HepG2 (cell line): ENCODE results near the gene PSMC3IP. TPM values are rescaled to one million over a fixed set of nuclear protein-coding genes. Genes with fewer than 3 reads are reported as not detected.

Experiments
- FOXP1 ChIP-seq, 2 experiments: fragments of 450-650 bp in 1 of 2; IDR thresholded peaks; 2 replicates each; pipeline ENCODE4 v1.6.1; 2017 to 2018; ENCODE audit warnings: antibody characterized with exemption in 1 of 2
- POLR2AphosphoS5 ChIP-seq: IDR thresholded peaks from 2 replicates; pipeline ENCODE4 v1.6.1; 2012; ENCODE audit warnings: low read depth, low read length
- RBFOX2 ChIP-seq: fragments of 200-400 bp; formaldehyde crosslinking; IDR thresholded peaks from 2 replicates; pipeline ENCODE4 v1.6.1; 2017; ENCODE audit warnings: low read depth, mild to moderate bottlenecking, low read length
- SP2 ChIP-seq: sonication (generic); formaldehyde crosslinking; IDR thresholded peaks from 2 replicates; pipeline ENCODE4 v1.5.1; 2020; ENCODE audit warnings: mild to moderate bottlenecking, missing genetic modification reagents
- SRY ChIP-seq: sonication (generic); formaldehyde crosslinking; IDR thresholded peaks from 2 replicates; pipeline ENCODE4 v1.8.0; 2022; ENCODE audit warnings: mild to moderate bottlenecking, missing genetic modification reagents
- ZFP36 ChIP-seq: fragments of 150-350 bp; IDR thresholded peaks from 2 replicates; pipeline ENCODE4 v1.6.1; 2018; ENCODE audit warnings: borderline replicate concordance, low read length, low read depth; ENCODE audit not compliant: partially characterized antibody
- ZNF616 ChIP-seq: sonication (generic); formaldehyde crosslinking; IDR thresholded peaks from 2 replicates; pipeline ENCODE4 v1.5.0; 2020; ENCODE audit warnings: low read depth, mild to moderate bottlenecking, missing genetic modification reagents
- ZSCAN9 ChIP-seq: IDR thresholded peaks from 2 replicates; pipeline ENCODE4 v1.6.1; 2016; ENCODE audit warnings: borderline replicate concordance
- polyA plus RNA-seq, 8 experiments: library from polyadenylated mRNA; depleted of rRNA in 3 of 8; stranded (reverse) in 7 of 8; unstranded in 1 of 8; fragments of >200 nt; fragmentation: Illumina TruSeq in 4 of 8; extraction: Trizol in 4 of 8; gene quantifications; 2 replicates each; pipeline versions ENCODE4 v1.2.1 to v1.2.3, GENCODE V29; 2011 to 2016; ENCODE audit warnings: low read depth in 4 of 8, missing spikeins in 1 of 8, mixed read lengths in 1 of 8; ENCODE audit not compliant: insufficient read depth in 1 of 8
- total RNA-seq, 5 experiments: library from RNA; depleted of rRNA; stranded (reverse); fragments of >200 nt; fragmentation: Illumina TruSeq; extraction: Trizol; gene quantifications; 2 replicates each; pipeline ENCODE4 v1.2.3, GENCODE V29; 2016; ENCODE audit warnings: low read depth in 1 of 5
- TF ChIP-seq, protein P1 (sequence below): sonication (generic); formaldehyde crosslinking; IDR thresholded peaks from 2 replicates; pipeline ENCODE4 v1.5.0; 2020; ENCODE audit warnings: mild to moderate bottlenecking, missing genetic modification reagents, borderline replicate concordance
- TF ChIP-seq, protein P2 (sequence below): sonication (generic); formaldehyde crosslinking; IDR thresholded peaks from 2 replicates; pipeline ENCODE4 v1.4.0; 2020; ENCODE audit warnings: missing genetic modification reagents
- TF ChIP-seq, protein P3 (sequence below): sonication (generic); formaldehyde crosslinking; IDR thresholded peaks from one replicate; pipeline ENCODE4 v1.5.1; 2020; ENCODE audit warnings: mild to moderate bottlenecking, missing genetic modification reagents; ENCODE audit errors: not compliant biosample characterization

Gene PSMC3IP
- total and polyA plus RNA-seq, 2 of the 13 experiments (the other 11 are each of a cell fraction or from before 2014, with no cell fraction given) = 6.5 to 22.4 TPM

DNA sequence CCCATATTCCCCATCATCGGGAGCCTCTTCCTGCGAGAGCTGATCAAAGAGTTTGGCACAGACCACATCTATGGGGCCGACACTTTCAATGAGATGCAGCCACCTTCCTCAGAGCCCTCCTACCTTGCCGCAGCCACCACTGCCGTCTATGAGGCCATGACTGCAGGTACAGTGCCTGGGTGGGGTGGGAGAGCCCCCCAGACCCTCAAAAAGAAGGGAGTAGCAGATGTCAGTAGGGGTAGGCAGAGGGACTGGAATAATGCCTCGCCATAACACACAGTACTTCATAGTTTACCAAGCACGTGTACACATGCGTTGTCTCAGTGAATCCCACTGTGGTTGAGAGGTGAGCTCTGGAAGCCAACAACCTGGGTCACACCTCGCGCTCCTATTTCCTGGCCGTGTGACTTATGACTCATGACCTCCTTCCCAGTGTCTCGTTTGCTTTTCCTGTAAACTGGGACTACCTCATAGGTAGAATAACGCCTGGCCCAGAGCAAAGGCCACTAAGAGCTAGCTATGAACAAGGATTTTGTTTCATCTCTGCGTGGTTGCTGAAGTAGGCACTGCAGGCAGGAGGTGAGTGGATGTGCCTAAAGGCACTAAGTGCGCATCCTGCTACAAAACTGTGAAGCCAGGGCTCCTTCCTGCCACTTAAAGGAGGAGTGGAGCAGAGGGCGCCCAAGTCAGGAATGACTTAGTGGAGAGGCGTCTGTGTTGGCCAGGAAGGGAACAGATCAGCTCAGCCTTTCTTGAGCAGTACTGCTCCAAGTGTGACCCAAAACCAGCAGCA lies 36.3 kb downstream of the PSMC3IP start (continued):
- TF ChIP-seq SP2 (CRISPR knock-in tag) = no peak
- TF ChIP-seq FOXP1 (IDR thresholded peaks at IDR 0.05) = no peak
- peak; percentile 73 for TF ChIP-seq FOXP1 (CRISPR knock-in tag; IDR thresholded peaks at IDR 0.05)
- peak; percentile 40; the same call in 1 of the 2 replicates for TF ChIP-seq POLR2AphosphoS5
- peak; percentile 95; the same call in 1 of the 2 replicates for TF ChIP-seq ZSCAN9 (CRISPR knock-in tag)
- TF ChIP-seq, protein P1, sequence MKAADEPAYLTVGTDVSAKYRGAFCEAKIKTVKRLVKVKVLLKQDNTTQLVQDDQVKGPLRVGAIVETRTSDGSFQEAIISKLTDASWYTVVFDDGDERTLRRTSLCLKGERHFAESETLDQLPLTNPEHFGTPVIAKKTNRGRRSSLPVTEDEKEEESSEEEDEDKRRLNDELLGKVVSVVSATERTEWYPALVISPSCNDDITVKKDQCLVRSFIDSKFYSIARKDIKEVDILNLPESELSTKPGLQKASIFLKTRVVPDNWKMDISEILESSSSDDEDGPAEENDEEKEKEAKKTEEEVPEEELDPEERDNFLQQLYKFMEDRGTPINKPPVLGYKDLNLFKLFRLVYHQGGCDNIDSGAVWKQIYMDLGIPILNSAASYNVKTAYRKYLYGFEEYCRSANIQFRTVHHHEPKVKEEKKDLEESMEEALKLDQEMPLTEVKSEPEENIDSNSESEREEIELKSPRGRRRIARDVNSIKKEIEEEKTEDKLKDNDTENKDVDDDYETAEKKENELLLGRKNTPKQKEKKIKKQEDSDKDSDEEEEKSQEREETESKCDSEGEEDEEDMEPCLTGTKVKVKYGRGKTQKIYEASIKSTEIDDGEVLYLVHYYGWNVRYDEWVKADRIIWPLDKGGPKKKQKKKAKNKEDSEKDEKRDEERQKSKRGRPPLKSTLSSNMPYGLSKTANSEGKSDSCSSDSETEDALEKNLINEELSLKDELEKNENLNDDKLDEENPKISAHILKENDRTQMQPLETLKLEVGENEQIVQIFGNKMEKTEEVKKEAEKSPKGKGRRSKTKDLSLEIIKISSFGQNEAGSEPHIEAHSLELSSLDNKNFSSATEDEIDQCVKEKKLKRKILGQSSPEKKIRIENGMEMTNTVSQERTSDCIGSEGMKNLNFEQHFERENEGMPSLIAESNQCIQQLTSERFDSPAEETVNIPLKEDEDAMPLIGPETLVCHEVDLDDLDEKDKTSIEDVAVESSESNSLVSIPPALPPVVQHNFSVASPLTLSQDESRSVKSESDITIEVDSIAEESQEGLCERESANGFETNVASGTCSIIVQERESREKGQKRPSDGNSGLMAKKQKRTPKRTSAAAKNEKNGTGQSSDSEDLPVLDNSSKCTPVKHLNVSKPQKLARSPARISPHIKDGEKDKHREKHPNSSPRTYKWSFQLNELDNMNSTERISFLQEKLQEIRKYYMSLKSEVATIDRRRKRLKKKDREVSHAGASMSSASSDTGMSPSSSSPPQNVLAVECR (CRISPR knock-in tag) = peak; percentile 72; the same call in 1 of the 2 replicates
- TF ChIP-seq ZFP36 = no peak
- peak; percentile 97; the same call in 1 of the 2 replicates for TF ChIP-seq SRY (CRISPR knock-in tag)
- no peak; the same call in 1 of the 2 replicates for TF ChIP-seq ZNF616 (CRISPR knock-in tag)
- TF ChIP-seq, protein P2, sequence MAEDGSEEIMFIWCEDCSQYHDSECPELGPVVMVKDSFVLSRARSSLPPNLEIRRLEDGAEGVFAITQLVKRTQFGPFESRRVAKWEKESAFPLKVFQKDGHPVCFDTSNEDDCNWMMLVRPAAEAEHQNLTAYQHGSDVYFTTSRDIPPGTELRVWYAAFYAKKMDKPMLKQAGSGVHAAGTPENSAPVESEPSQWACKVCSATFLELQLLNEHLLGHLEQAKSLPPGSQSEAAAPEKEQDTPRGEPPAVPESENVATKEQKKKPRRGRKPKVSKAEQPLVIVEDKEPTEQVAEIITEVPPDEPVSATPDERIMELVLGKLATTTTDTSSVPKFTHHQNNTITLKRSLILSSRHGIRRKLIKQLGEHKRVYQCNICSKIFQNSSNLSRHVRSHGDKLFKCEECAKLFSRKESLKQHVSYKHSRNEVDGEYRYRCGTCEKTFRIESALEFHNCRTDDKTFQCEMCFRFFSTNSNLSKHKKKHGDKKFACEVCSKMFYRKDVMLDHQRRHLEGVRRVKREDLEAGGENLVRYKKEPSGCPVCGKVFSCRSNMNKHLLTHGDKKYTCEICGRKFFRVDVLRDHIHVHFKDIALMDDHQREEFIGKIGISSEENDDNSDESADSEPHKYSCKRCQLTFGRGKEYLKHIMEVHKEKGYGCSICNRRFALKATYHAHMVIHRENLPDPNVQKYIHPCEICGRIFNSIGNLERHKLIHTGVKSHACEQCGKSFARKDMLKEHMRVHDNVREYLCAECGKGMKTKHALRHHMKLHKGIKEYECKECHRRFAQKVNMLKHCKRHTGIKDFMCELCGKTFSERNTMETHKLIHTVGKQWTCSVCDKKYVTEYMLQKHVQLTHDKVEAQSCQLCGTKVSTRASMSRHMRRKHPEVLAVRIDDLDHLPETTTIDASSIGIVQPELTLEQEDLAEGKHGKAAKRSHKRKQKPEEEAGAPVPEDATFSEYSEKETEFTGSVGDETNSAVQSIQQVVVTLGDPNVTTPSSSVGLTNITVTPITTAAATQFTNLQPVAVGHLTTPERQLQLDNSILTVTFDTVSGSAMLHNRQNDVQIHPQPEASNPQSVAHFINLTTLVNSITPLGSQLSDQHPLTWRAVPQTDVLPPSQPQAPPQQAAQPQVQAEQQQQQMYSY (CRISPR knock-in tag) = no peak
- peak; percentile 46; the same call in 1 of the 2 replicates for TF ChIP-seq RBFOX2
- TF ChIP-seq, protein P3, sequence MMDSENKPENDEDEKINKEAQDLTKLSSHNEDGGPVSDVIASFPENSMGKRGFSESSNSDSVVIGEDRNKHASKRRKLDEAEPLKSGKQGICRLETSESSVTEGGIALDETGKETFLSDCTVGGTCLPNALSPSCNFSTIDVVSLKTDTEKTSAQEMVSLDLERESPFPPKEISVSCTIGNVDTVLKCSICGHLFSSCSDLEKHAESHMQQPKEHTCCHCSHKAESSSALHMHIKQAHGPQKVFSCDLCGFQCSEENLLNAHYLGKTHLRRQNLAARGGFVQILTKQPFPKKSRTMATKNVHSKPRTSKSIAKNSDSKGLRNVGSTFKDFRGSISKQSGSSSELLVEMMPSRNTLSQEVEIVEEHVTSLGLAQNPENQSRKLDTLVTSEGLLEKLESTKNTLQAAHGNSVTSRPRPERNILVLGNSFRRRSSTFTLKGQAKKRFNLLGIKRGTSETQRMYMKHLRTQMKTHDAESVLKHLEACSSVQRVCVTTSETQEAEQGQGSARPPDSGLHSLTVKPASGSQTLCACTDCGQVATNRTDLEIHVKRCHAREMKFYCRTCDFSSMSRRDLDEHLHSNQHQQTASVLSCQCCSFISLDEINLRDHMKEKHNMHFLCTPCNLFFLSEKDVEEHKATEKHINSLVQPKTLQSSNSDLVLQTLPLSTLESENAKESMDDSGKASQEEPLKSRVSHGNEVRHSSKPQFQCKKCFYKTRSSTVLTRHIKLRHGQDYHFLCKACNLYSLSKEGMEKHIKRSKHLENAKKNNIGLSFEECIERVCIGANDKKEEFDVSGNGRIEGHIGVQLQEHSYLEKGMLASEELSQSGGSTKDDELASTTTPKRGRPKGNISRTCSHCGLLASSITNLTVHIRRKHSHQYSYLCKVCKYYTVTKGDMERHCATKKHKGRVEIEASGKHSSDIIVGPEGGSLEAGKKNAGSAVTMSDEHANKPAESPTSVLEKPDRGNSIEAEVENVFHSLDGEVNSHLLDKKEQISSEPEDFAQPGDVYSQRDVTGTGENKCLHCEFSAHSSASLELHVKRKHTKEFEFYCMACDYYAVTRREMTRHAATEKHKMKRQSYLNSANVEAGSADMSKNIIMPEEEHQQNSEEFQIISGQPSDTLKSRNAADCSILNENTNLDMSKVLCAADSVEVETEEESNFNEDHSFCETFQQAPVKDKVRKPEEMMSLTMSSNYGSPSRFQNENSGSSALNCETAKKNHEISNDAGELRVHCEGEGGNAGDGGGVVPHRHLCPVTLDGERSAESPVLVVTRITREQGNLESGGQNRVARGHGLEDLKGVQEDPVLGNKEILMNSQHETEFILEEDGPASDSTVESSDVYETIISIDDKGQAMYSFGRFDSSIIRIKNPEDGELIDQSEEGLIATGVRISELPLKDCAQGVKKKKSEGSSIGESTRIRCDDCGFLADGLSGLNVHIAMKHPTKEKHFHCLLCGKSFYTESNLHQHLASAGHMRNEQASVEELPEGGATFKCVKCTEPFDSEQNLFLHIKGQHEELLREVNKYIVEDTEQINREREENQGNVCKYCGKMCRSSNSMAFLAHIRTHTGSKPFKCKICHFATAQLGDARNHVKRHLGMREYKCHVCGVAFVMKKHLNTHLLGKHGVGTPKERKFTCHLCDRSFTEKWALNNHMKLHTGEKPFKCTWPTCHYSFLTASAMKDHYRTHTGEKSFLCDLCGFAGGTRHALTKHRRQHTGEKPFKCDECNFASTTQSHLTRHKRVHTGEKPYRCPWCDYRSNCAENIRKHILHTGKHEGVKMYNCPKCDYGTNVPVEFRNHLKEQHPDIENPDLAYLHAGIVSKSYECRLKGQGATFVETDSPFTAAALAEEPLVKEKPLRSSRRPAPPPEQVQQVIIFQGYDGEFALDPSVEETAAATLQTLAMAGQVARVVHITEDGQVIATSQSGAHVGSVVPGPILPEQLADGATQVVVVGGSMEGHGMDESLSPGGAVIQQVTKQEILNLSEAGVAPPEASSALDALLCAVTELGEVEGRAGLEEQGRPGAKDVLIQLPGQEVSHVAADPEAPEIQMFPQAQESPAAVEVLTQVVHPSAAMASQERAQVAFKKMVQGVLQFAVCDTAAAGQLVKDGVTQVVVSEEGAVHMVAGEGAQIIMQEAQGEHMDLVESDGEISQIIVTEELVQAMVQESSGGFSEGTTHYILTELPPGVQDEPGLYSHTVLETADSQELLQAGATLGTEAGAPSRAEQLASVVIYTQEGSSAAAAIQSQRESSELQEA = peak; percentile 65
